Testis (tissue), 2 donors: Measurements from ENCODE around the gene CCSER1.
"Not testable (repeated sequence)": the region's sequence is repeated elsewhere in the genome, so short reads cannot be mapped to it uniquely, and the experiment has no call there.

ENCODE experiments used
- CTCF ChIP-seq, 3 experiments: fragments of 450-650 bp in 2 of 3; fragments of 200-600 bp in 1 of 3; sonication (generic) in 1 of 3; IDR thresholded peaks; one replicate each; pipeline ENCODE4 v1.5.1; 2016 to 2019; ENCODE audit warnings: antibody characterized with exemption in 3 of 3, mild to moderate bottlenecking in 2 of 3, moderate library complexity in 1 of 3
- POLR2A ChIP-seq: fragments of 450-650 bp; IDR thresholded peaks from one replicate; pipeline ENCODE4 v1.6.1; 2017; ENCODE audit warnings: antibody characterized with exemption, mild to moderate bottlenecking, moderate library complexity

- TF ChIP-seq POLR2A; CTCF (IDR thresholded peaks at IDR 0.05): not testable (repeated sequence)
Observed at GRCh38 chr4:91268481-91268880, 1141.3 kb downstream of the CCSER1 start.
